Subcutaneous abdominal adipose tissue (tissue), 5 donors: ENCODE data around the gene DOCK9.

ENCODE experiments used
- H3K27ac ChIP-seq: one replicate; pipeline ENCODE4 v1.7.0; 2013; ENCODE audit warnings: low read depth, mild to moderate bottlenecking, inconsistent platforms, low read length, moderate library complexity
- H3K27me3 ChIP-seq, 5 donors: one replicate each; pipeline ENCODE4 v1.7.0; 2013; ENCODE audit warnings: low read length in 5 of 5, inconsistent platforms in 1 of 5; ENCODE audit not compliant: control insufficient read depth in 5 of 5, insufficient read depth in 4 of 5
- H3K36me3 ChIP-seq, 5 donors: one replicate each; pipeline ENCODE4 v1.7.0; 2013; ENCODE audit warnings: low read length in 5 of 5; ENCODE audit not compliant: control insufficient read depth in 5 of 5, insufficient read depth in 5 of 5
- H3K4me1 ChIP-seq, 5 donors: one replicate each; pipeline ENCODE4 v1.7.0; 2013; ENCODE audit warnings: low read length in 5 of 5, mild to moderate bottlenecking in 3 of 5, moderate library complexity in 1 of 5; ENCODE audit not compliant: control insufficient read depth in 5 of 5, insufficient read depth in 5 of 5
- H3K4me3 ChIP-seq, 5 donors: one replicate each; pipeline ENCODE4 v1.7.0; 2013; ENCODE audit warnings: low read length in 5 of 5, low read depth in 1 of 5
- H3K9ac ChIP-seq, 5 donors: one replicate each; pipeline ENCODE4 v1.7.0; 2013; ENCODE audit warnings: low read length in 5 of 5, mild to moderate bottlenecking in 4 of 5, moderate library complexity in 3 of 5
- H3K9me3 ChIP-seq, 5 donors: one replicate each; pipeline ENCODE4 v1.7.0; 2013; ENCODE audit warnings: low read length in 5 of 5; ENCODE audit not compliant: control insufficient read depth in 5 of 5
- donor health status: healthy.
- donor health status: healthy.
- donor health status: healthy.
- donor health status: healthy.
- donor health status: healthy.

Gene DOCK9

DNA sequence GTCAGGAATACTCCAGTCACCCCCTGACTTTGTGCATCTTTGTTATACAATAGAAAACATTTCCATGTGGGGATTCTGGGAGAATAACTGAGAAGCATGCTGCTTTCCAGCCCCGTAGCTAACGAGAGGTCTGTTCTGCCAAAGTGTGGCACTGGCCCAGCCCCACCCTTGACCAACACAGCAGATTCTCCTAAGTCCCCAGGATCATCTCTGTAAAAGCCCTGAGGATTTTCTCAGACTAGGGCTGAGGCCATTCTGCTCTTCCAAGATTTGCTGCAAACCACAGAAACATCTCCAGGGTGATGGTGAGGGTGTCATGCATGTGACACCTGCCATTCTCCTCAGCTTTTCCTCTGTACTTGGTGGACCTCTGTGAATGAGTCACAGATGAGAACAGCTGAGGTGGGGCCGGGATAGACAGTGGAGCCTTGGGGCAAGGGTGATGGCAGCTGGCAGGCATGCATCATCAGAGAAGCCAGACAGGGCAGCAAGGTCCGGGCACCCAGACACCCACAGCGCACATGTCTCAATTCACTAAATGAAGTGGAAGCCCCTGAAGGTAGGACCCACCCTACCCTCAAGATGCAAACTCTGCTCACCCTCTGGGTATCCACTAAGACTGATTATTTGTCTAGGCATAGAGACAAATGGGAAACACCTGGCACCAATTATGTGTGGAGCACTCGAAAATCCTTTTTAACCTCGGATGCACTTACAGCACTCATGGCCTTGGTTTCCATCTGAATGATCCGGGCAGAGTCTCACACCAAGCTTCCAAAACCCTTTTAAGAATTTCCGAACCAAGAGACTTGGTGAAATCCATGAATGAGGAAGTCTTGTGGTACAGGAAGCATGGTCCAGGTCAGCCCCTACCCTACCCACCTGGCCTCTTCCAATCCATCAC lies 20.1 kb upstream of the DOCK9 start:
- Histone ChIP-seq H3K4me1 (peaks cover 4 to 51% (median 23%) of the 10 kb centered on the region in 5 donors), H3K27ac (peak overlapping the region; percentile 11), H3K9ac (no peak overlapping the region), H3K9me3 (no peaks in the 10 kb centered on the region), H3K36me3 (no peaks in the 10 kb centered on the region), H3K27me3 (peaks cover 0 to 6% (median 0%) of the 10 kb centered on the region in 5 donors), H3K4me3 (no peak overlapping the region)

- H3K36me3 ChIP-seq, result no peaks in the 10 kb centered on the region
- no peak overlapping the region for H3K27ac ChIP-seq
- no peak overlapping the region for H3K9ac ChIP-seq
- peaks cover 4 to 43% (median 23%) of the 10 kb centered on the region in 5 donors for H3K4me1 ChIP-seq
- H3K9me3 ChIP-seq, result no peaks in the 10 kb centered on the region
- H3K27me3 ChIP-seq, result peaks cover 0 to 3% (median 0%) of the 10 kb centered on the region in 5 donors
- no peak overlapping the region for H3K4me3 ChIP-seq
Measured at GRCh38 chr13:98997011-98997730, 19.3 kb upstream of the DOCK9 start.

DNA sequence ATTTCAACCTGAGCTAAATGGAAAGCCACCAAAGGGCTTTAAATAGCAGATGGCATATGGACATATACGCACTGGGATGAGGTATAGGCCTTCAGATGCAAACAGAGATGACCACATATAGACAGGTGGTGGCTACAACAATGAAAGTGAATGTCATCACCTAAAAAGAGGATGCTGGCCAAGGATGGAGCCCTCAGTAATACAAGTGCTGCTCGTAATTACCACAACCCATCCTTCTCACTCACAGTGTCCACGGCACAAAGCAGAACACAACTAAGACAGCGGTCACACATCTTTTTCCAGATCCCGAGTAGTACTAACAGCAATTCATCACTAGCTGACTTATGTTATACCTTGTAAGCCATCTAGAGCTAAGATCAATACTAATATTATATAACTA lies 18.2 kb upstream of the DOCK9 start:
- no peak overlapping the region for H3K4me3 ChIP-seq
- H3K27me3 ChIP-seq, result peaks cover 0 to 2% (median 0%) of the 10 kb centered on the region in 5 donors
- H3K9me3 ChIP-seq, result no peaks in the 10 kb centered on the region
- H3K4me1 ChIP-seq, result peaks cover 4 to 37% (median 23%) of the 10 kb centered on the region in 5 donors
- H3K36me3 ChIP-seq, result no peaks in the 10 kb centered on the region
- H3K9ac ChIP-seq, result no peak overlapping the region
- H3K27ac ChIP-seq, result no peak overlapping the region

DNA sequence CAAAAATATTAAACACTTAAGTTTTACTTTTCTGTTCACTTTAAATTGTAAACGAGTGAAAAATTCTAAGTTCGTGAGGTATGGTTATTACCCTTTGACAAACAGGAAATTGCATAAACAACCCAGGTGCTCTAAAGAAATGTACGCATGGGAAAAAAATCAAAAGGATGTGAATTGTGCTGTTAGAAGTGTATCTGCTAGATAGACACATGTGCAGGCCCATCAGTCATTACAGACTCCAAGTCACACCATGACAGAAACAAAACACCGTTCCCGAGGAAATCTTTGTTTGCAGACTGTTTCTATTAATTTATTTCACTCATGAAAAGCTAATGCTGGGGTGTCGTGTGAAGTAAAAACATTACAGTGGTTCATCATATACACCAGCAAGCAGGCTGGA lies 17.0 kb upstream of the DOCK9 start:
- Histone ChIP-seq H3K4me3 (no peak overlapping the region), H3K36me3 (no peaks in the 10 kb centered on the region), H3K27ac (no peak overlapping the region), H3K27me3 (peaks cover 0 to 2% (median 0%) of the 10 kb centered on the region in 5 donors), H3K4me1 (peaks cover 4 to 26% (median 21%) of the 10 kb centered on the region in 5 donors), H3K9ac (no peak overlapping the region), H3K9me3 (no peaks in the 10 kb centered on the region)

DNA sequence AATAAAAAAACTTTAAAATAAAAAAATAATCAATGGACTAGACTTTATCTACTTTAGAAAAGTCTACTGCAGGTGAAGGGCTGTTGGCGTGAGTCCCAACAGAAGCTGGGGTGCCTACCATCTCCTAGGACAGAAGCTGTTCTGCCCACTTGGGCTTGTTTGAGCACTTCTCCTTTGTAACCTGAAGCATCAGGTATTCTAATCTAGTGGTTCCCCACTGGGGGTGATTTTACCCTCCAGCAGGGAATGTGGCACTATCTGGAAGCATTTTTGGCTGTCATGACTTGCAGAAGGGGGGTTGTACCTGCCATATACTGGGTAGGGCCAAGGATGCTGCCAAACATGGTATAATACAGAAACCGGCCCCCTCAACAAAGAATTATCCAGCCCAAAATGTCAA lies 16.2 kb upstream of the DOCK9 start:
- peaks cover 0 to 2% (median 0%) of the 10 kb centered on the region in 5 donors for H3K27me3 ChIP-seq
- no peak overlapping the region for H3K27ac ChIP-seq
- H3K9ac ChIP-seq, result no peak overlapping the region
- H3K9me3 ChIP-seq, result no peaks in the 10 kb centered on the region
- H3K4me3 ChIP-seq, result no peak overlapping the region
- H3K36me3 ChIP-seq, result no peaks in the 10 kb centered on the region
- peaks cover 4 to 18% (median 13%) of the 10 kb centered on the region in 5 donors for H3K4me1 ChIP-seq

- no peak overlapping the region for H3K9ac ChIP-seq
- H3K4me1 ChIP-seq, result peaks cover 0 to under 1% (median 0%) of the 10 kb centered on the region in 5 donors
- H3K27ac ChIP-seq, result no peak overlapping the region
- H3K27me3 ChIP-seq, result peaks cover 0 to 1% (median 0%) of the 10 kb centered on the region in 5 donors
- no peak overlapping the region for H3K4me3 ChIP-seq
- no peaks in the 10 kb centered on the region for H3K9me3 ChIP-seq
- H3K36me3 ChIP-seq, result no peaks in the 10 kb centered on the region
Measured at GRCh38 chr13:98992355-98992754, 14.5 kb upstream of the DOCK9 start.

GRCh38 chr13:98990701-98991100 lies 12.8 kb upstream of the DOCK9 start:
- H3K4me3 ChIP-seq, result no peak overlapping the region
- H3K4me1 ChIP-seq, result peaks cover 0 to 9% (median 0%) of the 10 kb centered on the region in 5 donors
- H3K9me3 ChIP-seq, result no peaks in the 10 kb centered on the region
- no peak overlapping the region for H3K27ac ChIP-seq
- no peak overlapping the region for H3K9ac ChIP-seq
- H3K27me3 ChIP-seq, result no peaks in the 10 kb centered on the region
- no peaks in the 10 kb centered on the region for H3K36me3 ChIP-seq

DNA sequence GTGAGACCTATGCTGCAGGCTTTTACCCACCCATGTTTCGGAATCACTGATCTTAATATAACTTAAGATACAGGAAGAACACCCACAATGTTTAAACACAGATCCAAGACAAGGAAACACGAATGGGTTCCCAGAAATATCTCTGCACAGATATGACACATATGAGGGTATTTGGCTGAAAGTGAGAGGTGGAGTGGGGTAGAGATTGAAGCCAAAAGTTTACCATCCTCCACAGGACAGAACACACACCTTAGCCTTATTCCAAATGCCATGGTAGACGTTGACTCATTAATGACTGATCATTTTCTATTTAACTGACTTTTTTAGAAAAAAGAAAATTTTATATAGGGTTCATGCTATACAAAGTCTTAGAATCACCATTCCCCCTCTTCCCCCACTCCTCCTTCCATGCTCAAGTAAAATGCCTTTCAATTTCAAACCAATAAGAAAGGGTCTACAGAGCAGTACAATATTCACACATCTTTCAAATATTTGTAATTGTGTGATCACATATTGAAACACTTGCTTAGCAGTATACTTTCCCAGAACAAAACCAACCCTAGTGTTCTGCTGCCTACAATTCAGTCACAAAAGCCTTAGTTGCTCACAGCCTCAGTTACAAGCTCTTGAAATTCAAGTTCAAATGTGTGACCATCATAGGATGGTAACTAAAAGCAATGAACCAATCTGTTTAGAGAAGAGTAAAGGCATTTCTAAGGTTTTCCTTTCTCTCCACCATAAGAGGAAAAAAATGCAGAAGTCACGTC lies 11.8 kb upstream of the DOCK9 start:
- H3K9ac ChIP-seq, result no peak overlapping the region
- no peaks in the 10 kb centered on the region for H3K36me3 ChIP-seq
- no peaks in the 10 kb centered on the region for H3K9me3 ChIP-seq
- H3K27ac ChIP-seq, result no peak overlapping the region
- no peak overlapping the region for H3K4me3 ChIP-seq
- peaks cover 0 to 9% (median 0%) of the 10 kb centered on the region in 5 donors for H3K4me1 ChIP-seq
- H3K27me3 ChIP-seq, result no peaks in the 10 kb centered on the region

GRCh38 chr13:98988780-98989179 lies 10.9 kb upstream of the DOCK9 start:
- Histone ChIP-seq H3K36me3 (no peaks in the 10 kb centered on the region), H3K9ac (no peak overlapping the region), H3K27ac (no peak overlapping the region), H3K4me3 (no peak overlapping the region), H3K4me1 (peaks cover 0 to 9% (median 0%) of the 10 kb centered on the region in 5 donors), H3K9me3 (no peaks in the 10 kb centered on the region), H3K27me3 (no peaks in the 10 kb centered on the region)
